WTC11 (cell line): Measurements from ENCODE around the gene FAU. TPM values are rescaled to one million over a fixed set of nuclear protein-coding genes. Genes with fewer than 3 reads are reported as not detected.

Source experiments
- ATAC-seq: fragments of 200-7000 bp; cut with Tn5 transposase; 2 replicates; pipeline ENCODE4 v1.10.0; 2021; ENCODE audit warnings: mild to moderate bottlenecking, moderate library complexity
- CTCF ChIA-PET: fragments of 300-600 bp; sonication (Branson Sonifier 250); formaldehyde crosslinking; loops from one replicate; lab custom pipeline; 2021; ENCODE audit warnings: antibody characterized with exemption; lab: Charles Lee
- POLR2A ChIA-PET: fragments of 350-600 bp; sonication (Branson Sonifier 250); formaldehyde crosslinking; loops from one replicate; lab custom pipeline; 2021; ENCODE audit warnings: antibody characterized with exemption; lab: Charles Lee
- DNase-seq: peaks from one replicate; pipeline ENCODE4 v3.0.0; 2021; ENCODE audit warnings: low spot score
- H3K27ac Mint-ChIP-seq: 2 replicates; pipeline ENCODE4 v1.8.0; 2021; ENCODE audit warnings: mixed read lengths
- H3K27me3 Mint-ChIP-seq: 2 replicates; pipeline ENCODE4 v1.8.0; 2021; ENCODE audit warnings: low read depth, mild to moderate bottlenecking, moderate library complexity, mixed read lengths
- H3K36me3 Mint-ChIP-seq: 2 replicates; pipeline ENCODE4 v1.8.0; 2021; ENCODE audit warnings: mixed read lengths
- H3K4me1 Mint-ChIP-seq: 2 replicates; pipeline ENCODE4 v1.8.0; 2022; ENCODE audit warnings: mixed read lengths
- H3K4me3 Mint-ChIP-seq: 2 replicates; pipeline ENCODE4 v1.8.0; 2021; ENCODE audit warnings: mild to moderate bottlenecking, moderate library complexity, mixed read lengths
- H3K9me3 Mint-ChIP-seq: 2 replicates; pipeline ENCODE4 v1.8.0; 2021; ENCODE audit warnings: mixed read lengths
- CTCF ChIP-seq: fragments of 200-600 bp; IDR thresholded peaks from 2 replicates; pipeline ENCODE4 v1.8.0; 2022; ENCODE audit warnings: antibody characterized with exemption
- EMX1 ChIP-seq: fragments of 250-450 bp; sonication (Bioruptor Pico); IDR thresholded peaks from 2 replicates; pipeline ENCODE4 v1.8.0; 2021; ENCODE audit warnings: mild to moderate bottlenecking
- GABPB1 ChIP-seq: sonication (generic); formaldehyde crosslinking; IDR thresholded peaks from 2 replicates; pipeline ENCODE4 v1.8.1; 2023; ENCODE audit warnings: mild to moderate bottlenecking, missing genetic modification reagents
- GRHL2 ChIP-seq: fragments of 250-450 bp; sonication (Bioruptor Pico); IDR thresholded peaks from 2 replicates; pipeline ENCODE4 v1.8.0; 2022; ENCODE audit warnings: mild to moderate bottlenecking, moderate library complexity; ENCODE audit not compliant: insufficient replicate concordance, severe bottlenecking
- NR3C1 ChIP-seq: sonication (generic); formaldehyde crosslinking; conservative IDR thresholded peaks from 2 replicates; pipeline ENCODE4 v1.8.1; 2023; ENCODE audit warnings: low read depth, mild to moderate bottlenecking, missing genetic modification reagents
- PRRX2 ChIP-seq: fragments of 250-450 bp; sonication (Bioruptor Pico); IDR thresholded peaks from 2 replicates; pipeline ENCODE4 v1.8.0; 2021; ENCODE audit warnings: mild to moderate bottlenecking
- RORB ChIP-seq: fragments of 250-450 bp; sonication (Bioruptor Pico); IDR thresholded peaks from 2 replicates; pipeline ENCODE4 v1.9.0; 2021; ENCODE audit warnings: mild to moderate bottlenecking
- ZMAT4 ChIP-seq: fragments of 250-450 bp; sonication (Bioruptor Pico); IDR thresholded peaks from 2 replicates; pipeline ENCODE4 v1.9.0; 2021; ENCODE audit warnings: mild to moderate bottlenecking
- ZNF138 ChIP-seq: sonication (generic); formaldehyde crosslinking; conservative IDR thresholded peaks from 2 replicates; pipeline ENCODE4 v1.8.1; 2022; ENCODE audit warnings: mild to moderate bottlenecking, moderate library complexity, missing genetic modification reagents
- ZNF232 ChIP-seq: sonication (generic); formaldehyde crosslinking; IDR thresholded peaks from 2 replicates; pipeline ENCODE4 v1.8.0; 2022; ENCODE audit warnings: mild to moderate bottlenecking, missing genetic modification reagents
- ZNF281 ChIP-seq: sonication (generic); formaldehyde crosslinking; IDR thresholded peaks from 2 replicates; pipeline ENCODE4 v1.8.0; 2023; ENCODE audit warnings: mild to moderate bottlenecking, missing genetic modification reagents
- ZSCAN18 ChIP-seq: fragments of 250-450 bp; sonication (Bioruptor Pico); IDR thresholded peaks from 2 replicates; pipeline ENCODE4 v2.1.2; 2022; ENCODE audit warnings: mild to moderate bottlenecking, moderate library complexity
- total RNA-seq: library from RNA; stranded (reverse); gene quantifications from 3 replicates; pipeline ENCODE4 v1.2.3, GENCODE V29; 2021

The FAU gene
- total RNA-seq, 1 experiment from 2014 or later, result 991 TPM

- no peak for TF ChIP-seq ZSCAN18 (CRISPR knock-in tag)
- ATAC-seq (no peak), DNase-seq (no peak)
- Mint-ChIP-seq H3K27ac (no peak overlapping the region), H3K36me3 (peaks cover 37% of the 10 kb centered on the region), H3K27me3 (no peaks in the 10 kb centered on the region), H3K4me3 (no peak overlapping the region), H3K9me3 (no peaks in the 10 kb centered on the region), H3K4me1 (peaks cover 9% of the 10 kb centered on the region)
- CTCF ChIA-PET, result interaction anchor here (0.5 to 1.5 kb wide), 5 partner anchors 18 to 203 kb away, joined by 3 to 4 read pairs (median 4); no protein-coding TSS in a partner anchor
- POLR2A ChIA-PET, result no interaction called here
Observed at GRCh38 chr11:65128182-65129145, 6.5 kb upstream of the FAU start.

- CTCF ChIA-PET, result interaction anchor here (0.6 to 1.3 kb wide), 3 partner anchors 17 to 123 kb away, joined by 3 to 4 read pairs (median 4); no protein-coding TSS in a partner anchor
- peaks cover 5% of the 10 kb centered on the region for H3K4me1 Mint-ChIP-seq
- H3K36me3 Mint-ChIP-seq, result peaks cover 34% of the 10 kb centered on the region
- ATAC-seq (no peak), DNase-seq (no peak)
- POLR2A ChIA-PET, result no interaction called here
- H3K4me3 Mint-ChIP-seq, result no peak overlapping the region
- no peak for TF ChIP-seq NR3C1 (CRISPR knock-in tag)
- TF ChIP-seq EMX1 (CRISPR knock-in tag), result no peak
- no peak for TF ChIP-seq CTCF
- TF ChIP-seq ZMAT4, result no peak
- TF ChIP-seq RORB (CRISPR knock-in tag), result no peak
- TF ChIP-seq PRRX2 (CRISPR knock-in tag), result no peak
- TF ChIP-seq ZSCAN18 (CRISPR knock-in tag), result no peak
- no peak for TF ChIP-seq GABPB1 (CRISPR knock-in tag)
- TF ChIP-seq ZNF232 (CRISPR knock-in tag), result no peak
- TF ChIP-seq GRHL2 (CRISPR knock-in tag), result no peak
- TF ChIP-seq ZNF138 (CRISPR knock-in tag), result no peak
- TF ChIP-seq ZNF281 (CRISPR knock-in tag), result no peak
- no peak overlapping the region for H3K27ac Mint-ChIP-seq
- H3K9me3 Mint-ChIP-seq, result no peaks in the 10 kb centered on the region
- no peaks in the 10 kb centered on the region for H3K27me3 Mint-ChIP-seq
Observed at GRCh38 chr11:65127473-65128181, 5.7 kb upstream of the FAU start.
